ENCODE results near the gene PUDP.
"Not testable (repeated sequence)": the region's sequence is repeated elsewhere in the genome, so short reads cannot be mapped to it uniquely, and the experiment has no call there.

PUDP gene

DNA sequence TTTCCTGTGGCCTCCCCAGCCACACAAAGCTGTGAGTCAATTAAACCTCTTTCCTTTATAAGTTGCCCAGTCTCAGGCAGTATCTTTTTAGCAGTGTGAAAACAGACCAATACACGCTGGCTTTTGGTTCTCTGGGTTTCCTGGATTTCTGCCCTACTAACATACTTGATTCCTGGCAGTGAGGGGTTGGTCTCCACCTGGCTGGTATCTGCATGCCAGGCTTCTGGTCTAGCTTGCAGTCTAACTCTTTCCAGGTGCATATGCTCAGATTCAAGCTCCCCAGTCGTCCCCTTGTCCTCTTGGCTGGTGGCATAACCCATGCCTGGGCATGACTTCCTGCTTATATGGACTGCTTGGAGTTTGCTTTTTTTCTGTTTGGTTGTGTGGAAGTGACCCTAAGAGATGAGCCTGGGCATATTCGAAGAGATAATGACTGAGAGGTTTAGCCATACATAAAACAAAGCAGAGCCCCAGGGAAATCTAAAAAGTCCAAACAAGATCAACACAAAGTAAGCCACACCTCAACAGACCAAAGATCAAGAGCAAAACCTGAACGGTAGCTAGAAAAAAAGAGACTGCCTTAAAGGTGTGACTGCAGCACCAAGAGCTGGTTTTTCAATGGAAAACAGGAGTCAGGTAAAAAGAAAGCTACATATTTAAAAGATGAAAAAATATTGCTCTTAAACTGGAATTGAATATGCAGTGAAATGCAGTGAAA is 102.6 kb downstream of the PUDP start:
- no peak for DNase-seq (ENCODE audit: low read depth in 2 of 3, low spot score in 2 of 3)

GRCh38 chrX:7043796-7044433 is 104.0 kb downstream of the PUDP start:
- not testable (repeated sequence) for DNase-seq (ENCODE audit: low read depth in 2 of 3, low spot score in 2 of 3)

GRCh38 chrX:7028246-7028645 is 119.7 kb downstream of the PUDP start:
- DNase-seq (ENCODE audit: low read depth in 2 of 3, low spot score in 2 of 3): no peak

DNA sequence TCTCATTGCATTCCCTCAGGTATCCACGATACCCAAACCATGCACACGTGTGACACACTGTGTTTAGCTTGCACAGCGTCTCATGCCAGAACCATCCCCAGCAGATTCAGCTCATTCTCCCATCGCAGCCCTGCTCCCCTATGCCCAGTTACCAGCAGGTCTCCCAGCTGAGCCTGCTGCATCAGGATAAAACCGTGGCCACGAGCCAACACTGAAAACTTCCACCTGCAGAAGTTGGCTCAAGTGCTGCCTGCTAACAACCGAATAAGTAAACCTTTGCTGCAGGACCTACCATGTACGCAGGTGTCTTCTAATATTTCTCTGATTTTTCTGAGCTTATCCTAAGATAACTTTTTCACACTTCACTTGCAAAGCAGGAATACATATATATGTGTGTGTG is 120.9 kb downstream of the PUDP start:
- no peak for DNase-seq (ENCODE audit: low read depth in 2 of 3, low spot score in 2 of 3)

DNA sequence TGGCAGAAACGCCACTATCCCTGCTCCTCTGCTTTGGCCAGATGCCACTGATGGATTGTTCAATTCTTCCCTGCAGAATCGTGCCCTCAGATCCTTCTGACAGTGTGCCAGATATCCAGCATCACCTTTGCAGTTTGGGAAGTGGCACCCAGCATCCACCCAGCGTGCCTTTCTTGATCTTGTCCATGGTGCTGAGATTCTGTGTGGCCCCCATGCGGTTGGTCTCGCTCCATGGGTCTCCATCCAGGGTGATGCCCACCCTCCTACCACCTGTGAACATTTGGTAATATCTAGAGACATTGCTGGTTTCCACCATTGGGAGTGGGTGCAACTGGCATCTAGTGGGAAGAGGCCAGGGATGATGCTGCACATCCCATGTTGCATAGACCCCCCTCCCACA is 121.6 kb downstream of the PUDP start:
- not testable (repeated sequence) for DNase-seq (ENCODE audit: low read depth in 2 of 3, low spot score in 2 of 3)

- DNase-seq (ENCODE audit: low read depth in 2 of 3, low spot score in 2 of 3): no peak
Observed at GRCh38 chrX:7025471-7025870, 122.5 kb downstream of the PUDP start.

GRCh38 chrX:7024850-7025249 is 123.1 kb downstream of the PUDP start:
- DNase-seq (ENCODE audit: low read depth in 2 of 3, low spot score in 2 of 3): no peak

GRCh38 chrX:7022996-7023395 is 125.0 kb downstream of the PUDP start:
- DNase-seq (ENCODE audit: low read depth in 2 of 3, low spot score in 2 of 3): not testable (repeated sequence)

- no peak for DNase-seq (ENCODE audit: low read depth in 2 of 3, low spot score in 2 of 3)
Observed at GRCh38 chrX:7021991-7022390, 126.0 kb downstream of the PUDP start.

GRCh38 chrX:7019555-7019954 is 128.4 kb downstream of the PUDP start:
- no peak for DNase-seq (ENCODE audit: low read depth in 2 of 3, low spot score in 2 of 3)

GRCh38 chrX:7012262-7012834 is 135.6 kb downstream of the PUDP start:
- not testable (repeated sequence) for DNase-seq (ENCODE audit: low read depth in 2 of 3, low spot score in 2 of 3)

DNA sequence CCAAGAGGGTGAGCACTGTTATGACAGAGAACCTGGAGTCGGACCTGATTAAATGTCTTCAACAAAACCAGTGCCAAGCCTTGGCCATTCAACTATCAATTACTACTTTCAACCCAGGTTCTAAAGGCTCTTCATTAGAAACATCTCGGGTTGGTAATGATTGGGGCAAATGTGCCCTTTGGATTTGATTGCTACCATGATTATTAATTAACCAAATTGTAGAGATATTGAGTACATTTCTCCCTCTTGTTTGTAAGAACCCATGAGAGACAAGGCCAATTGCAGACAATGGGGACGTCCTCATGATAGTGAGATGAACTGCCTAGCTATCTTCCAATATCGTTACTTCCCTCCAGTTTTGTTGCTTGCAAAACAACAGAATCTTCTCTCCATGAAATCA is 137.1 kb downstream of the PUDP start:
- DNase-seq (ENCODE audit: low read depth in 2 of 3, low spot score in 2 of 3): not testable (repeated sequence)

- not testable (repeated sequence) for DNase-seq (ENCODE audit: low read depth in 2 of 3, low spot score in 2 of 3)
Observed at GRCh38 chrX:7007328-7007727, 140.6 kb downstream of the PUDP start.

Measured in activated CD8-positive, alpha-beta memory T cell treated with anti-CD3 and anti-CD28 coated beads for 48 hours (primary cell).